ENCODE measurements around the gene CPNE6.
"Not testable (repeated sequence)": the region's sequence is repeated elsewhere in the genome, so short reads cannot be mapped to it uniquely, and the experiment has no call there.

Gene CPNE6

GRCh38 chr14:24098229-24098926 is 27.0 kb downstream of the CPNE6 start:
- Mint-ChIP-seq H3K27me3 (no peaks in the 10 kb centered on the region), H3K4me3 (no peak overlapping the region), H3K27ac (peak overlapping the region in 1 of 2 donors; percentile 38), H3K9me3 (no peaks in the 10 kb centered on the region), H3K4me1 (peaks cover 27% of the 10 kb centered on the region)
- ATAC-seq = no peak
- DNase-seq = no peak

- no peak overlapping the region for H3K27ac Mint-ChIP-seq
- H3K27me3 Mint-ChIP-seq = no peaks in the 10 kb centered on the region
- H3K4me1 Mint-ChIP-seq = peaks cover 22% of the 10 kb centered on the region
- H3K4me3 Mint-ChIP-seq = no peak overlapping the region
- DNase-seq (no peak), ATAC-seq (no peak)
- no peaks in the 10 kb centered on the region for H3K9me3 Mint-ChIP-seq
Measured at GRCh38 chr14:24098927-24099813, 27.8 kb downstream of the CPNE6 start.

- Mint-ChIP-seq H3K4me1 (peaks cover 23% of the 10 kb centered on the region), H3K27ac (no peak overlapping the region), H3K27me3 (no peaks in the 10 kb centered on the region), H3K9me3 (no peaks in the 10 kb centered on the region), H3K4me3 (no peak overlapping the region)
- ATAC-seq = no peak
- DNase-seq = no peak
Measured at GRCh38 chr14:24100197-24100981, 29.0 kb downstream of the CPNE6 start.

- H3K27ac Mint-ChIP-seq = peak overlapping the region in 1 of 2 donors; percentile 12
- H3K9me3 Mint-ChIP-seq = no peaks in the 10 kb centered on the region
- ATAC-seq (no peak), DNase-seq (no peak)
- no peaks in the 10 kb centered on the region for H3K27me3 Mint-ChIP-seq
- peaks cover 24% of the 10 kb centered on the region for H3K4me1 Mint-ChIP-seq
- no peak overlapping the region for H3K4me3 Mint-ChIP-seq
Measured at GRCh38 chr14:24100982-24101494, 29.7 kb downstream of the CPNE6 start.

- no peak for ATAC-seq
- H3K27me3 Mint-ChIP-seq = no peaks in the 10 kb centered on the region
- DNase-seq = no peak
- H3K9me3 Mint-ChIP-seq = no peaks in the 10 kb centered on the region
- H3K4me1 Mint-ChIP-seq = peaks cover 20% of the 10 kb centered on the region
- no peak overlapping the region for H3K4me3 Mint-ChIP-seq
- H3K27ac Mint-ChIP-seq = peak overlapping the region in 1 of 2 donors; percentile 6
Measured at GRCh38 chr14:24102357-24103048, 31.1 kb downstream of the CPNE6 start.

- H3K27ac Mint-ChIP-seq = no peak overlapping the region
- H3K4me1 Mint-ChIP-seq = peaks cover 17% of the 10 kb centered on the region
- no peak for ATAC-seq
- H3K27me3 Mint-ChIP-seq = no peaks in the 10 kb centered on the region
- no peak overlapping the region for H3K4me3 Mint-ChIP-seq
- DNase-seq = no peak
- H3K9me3 Mint-ChIP-seq = no peaks in the 10 kb centered on the region
Measured at GRCh38 chr14:24103451-24103850, 32.1 kb downstream of the CPNE6 start.

GRCh38 chr14:24105609-24106239 is 34.4 kb downstream of the CPNE6 start:
- not testable (repeated sequence) for ATAC-seq, H3K4me3 Mint-ChIP-seq, DNase-seq, H3K27ac Mint-ChIP-seq, H3K9me3 Mint-ChIP-seq, H3K27me3 Mint-ChIP-seq
- H3K4me1 Mint-ChIP-seq = peaks cover 28% of the 10 kb centered on the region

- H3K4me3 Mint-ChIP-seq = no peak overlapping the region
- no peaks in the 10 kb centered on the region for H3K27me3 Mint-ChIP-seq
- no peak for DNase-seq
- no peak for ATAC-seq
- no peaks in the 10 kb centered on the region for H3K9me3 Mint-ChIP-seq
- peaks cover 28% of the 10 kb centered on the region for H3K4me1 Mint-ChIP-seq
- H3K27ac Mint-ChIP-seq = no peak overlapping the region
Measured at GRCh38 chr14:24106672-24107271, 35.4 kb downstream of the CPNE6 start.

GRCh38 chr14:24108336-24108874 is 37.0 kb downstream of the CPNE6 start:
- peak; percentile 43 for ATAC-seq
- Mint-ChIP-seq H3K9me3 (no peaks in the 10 kb centered on the region), H3K4me1 (peaks cover 28% of the 10 kb centered on the region), H3K27me3 (no peaks in the 10 kb centered on the region), H3K4me3 (peak overlapping the region; percentile 7 to 10), H3K27ac (peak overlapping the region; percentile 88 to 94)
- no peak for DNase-seq

- no peak for DNase-seq
- Mint-ChIP-seq H3K27ac (no peak overlapping the region), H3K4me1 (peaks cover 27% of the 10 kb centered on the region)
Measured at GRCh38 chr14:24110060-24110459, 38.7 kb downstream of the CPNE6 start.

GRCh38 chr14:24110523-24110922 is 39.2 kb downstream of the CPNE6 start:
- Mint-ChIP-seq H3K27ac (no peak overlapping the region), H3K9me3 (no peaks in the 10 kb centered on the region), H3K27me3 (no peaks in the 10 kb centered on the region), H3K4me1 (peaks cover 27% of the 10 kb centered on the region), H3K4me3 (no peak overlapping the region)
- ATAC-seq = no peak
- DNase-seq = no peak

More at GRCh38 chr14:24110060-24110459, 38.7 kb downstream of the CPNE6 start:
- no peak for ATAC-seq
- no peaks in the 10 kb centered on the region for H3K9me3 Mint-ChIP-seq
- no peaks in the 10 kb centered on the region for H3K27me3 Mint-ChIP-seq
- H3K4me3 Mint-ChIP-seq = no peak overlapping the region

GRCh38 chr14:24113379-24113800 is 42.0 kb downstream of the CPNE6 start:
- Mint-ChIP-seq H3K4me3 (peak overlapping the region; percentile 94 to 97), H3K9me3 (no peaks in the 10 kb centered on the region), H3K27ac (peak overlapping the region; percentile 98 to 99), H3K4me1 (peaks cover 33% of the 10 kb centered on the region), H3K27me3 (no peaks in the 10 kb centered on the region)
- no peak for DNase-seq
- ATAC-seq = no peak

- ATAC-seq (peak; percentile 62), DNase-seq (peak; percentile 86 to 92)
- Mint-ChIP-seq H3K4me3 (peak overlapping the region; percentile 94 to 97), H3K4me1 (peaks cover 28% of the 10 kb centered on the region), H3K9me3 (no peaks in the 10 kb centered on the region), H3K27me3 (no peaks in the 10 kb centered on the region), H3K27ac (peak overlapping the region; percentile 98 to 99)
Measured at GRCh38 chr14:24113801-24114531, 42.6 kb downstream of the CPNE6 start.
